Vagina (tissue), 2 donors: ENCODE results near the gene CRYGS.

ENCODE experiments used
- CTCF ChIP-seq, 3 experiments: fragments of 450-650 bp in 2 of 3; fragments of 200-600 bp in 1 of 3; sonication (generic) in 1 of 3; IDR thresholded peaks; one replicate each; pipeline ENCODE4 v1.5.1; 2017 to 2019; ENCODE audit warnings: antibody characterized with exemption in 3 of 3, mild to moderate bottlenecking in 2 of 3, moderate library complexity in 2 of 3
- POLR2A ChIP-seq, 2 donors: fragments of 450-650 bp; IDR thresholded peaks; one replicate each; pipeline ENCODE4 v1.6.1; 2017; ENCODE audit warnings: antibody characterized with exemption in 2 of 2, mild to moderate bottlenecking in 2 of 2, moderate library complexity in 2 of 2

- TF ChIP-seq CTCF (IDR thresholded peaks at IDR 0.05) (no peak), POLR2A (IDR thresholded peaks at IDR 0.05) (no peak)
These were observed 39.7 kb upstream of the CRYGS start for GRCh38 chr3:186583831-186584230.
